Left ventricle myocardium inferior (tissue), 1 donor: Measurements from ENCODE around the gene KIF25. TPM values are rescaled to one million over a fixed set of nuclear protein-coding genes. Genes with fewer than 3 reads are reported as not detected.
A peak's percentile ranks its signal among the peaks of the same experiment; 100 is the strongest.

ENCODE experiments used
- DNase-seq: peaks from one replicate; pipeline ENCODE4 v3.0.0-alpha.2; 2020
- H3K27ac ChIP-seq: fragments of 200-600 bp; replicated peaks from 2 replicates; pipeline ENCODE4 v1.8.0; 2021
- H3K27me3 ChIP-seq: fragments of 200-600 bp; 2 replicates; pipeline ENCODE4 v1.8.0; 2021; ENCODE audit warnings: low read depth
- H3K36me3 ChIP-seq: fragments of 200-600 bp; 2 replicates; pipeline ENCODE4 v1.8.0; 2021
- H3K4me1 ChIP-seq: fragments of 200-600 bp; 2 replicates; pipeline ENCODE4 v1.8.0; 2021
- H3K4me3 ChIP-seq: fragments of 200-600 bp; 2 replicates; pipeline ENCODE4 v1.8.0; 2021; ENCODE audit warnings: mild to moderate bottlenecking, moderate library complexity
- H3K9me3 ChIP-seq: fragments of 200-600 bp; replicated peaks from 2 replicates; pipeline ENCODE4 v1.8.0; 2021
- intact Hi-C: fragments of 100-400 bp; cut with micrococcal nuclease; formaldehyde crosslinking; loops from one replicate; pipeline ENCODE4 v1.11.0; 2022
- total RNA-seq: library from RNA; stranded (reverse); fragmentation: NEBNext Ultra II Directional; extraction: Animal tissue kit (Norgen Biotek cat#: 25700); gene quantifications from one replicate; pipeline ENCODE4 v1.2.1, GENCODE V29; 2021
- TF ChIP-seq, protein P1 (sequence below): fragments of 200-600 bp; IDR thresholded peaks from 2 replicates; pipeline ENCODE4 v1.8.0; 2021; ENCODE audit warnings: antibody characterized with exemption, mild to moderate bottlenecking, borderline replicate concordance
- donor health status: DM: no; HTN: yes; CAD: no; lungs with severe emphysema.

The KIF25 gene
- total RNA-seq, 1 donor from 2014 or later = 0.22 TPM

GRCh38 chr6:168090064-168090690, 92.7 kb downstream of the KIF25 start:
- H3K9me3 ChIP-seq = no peaks in the 10 kb centered on the region
- DNase-seq = no peak
- H3K4me3 ChIP-seq = no peak overlapping the region
- no peaks in the 10 kb centered on the region for H3K27me3 ChIP-seq
- TF ChIP-seq, protein P1, sequence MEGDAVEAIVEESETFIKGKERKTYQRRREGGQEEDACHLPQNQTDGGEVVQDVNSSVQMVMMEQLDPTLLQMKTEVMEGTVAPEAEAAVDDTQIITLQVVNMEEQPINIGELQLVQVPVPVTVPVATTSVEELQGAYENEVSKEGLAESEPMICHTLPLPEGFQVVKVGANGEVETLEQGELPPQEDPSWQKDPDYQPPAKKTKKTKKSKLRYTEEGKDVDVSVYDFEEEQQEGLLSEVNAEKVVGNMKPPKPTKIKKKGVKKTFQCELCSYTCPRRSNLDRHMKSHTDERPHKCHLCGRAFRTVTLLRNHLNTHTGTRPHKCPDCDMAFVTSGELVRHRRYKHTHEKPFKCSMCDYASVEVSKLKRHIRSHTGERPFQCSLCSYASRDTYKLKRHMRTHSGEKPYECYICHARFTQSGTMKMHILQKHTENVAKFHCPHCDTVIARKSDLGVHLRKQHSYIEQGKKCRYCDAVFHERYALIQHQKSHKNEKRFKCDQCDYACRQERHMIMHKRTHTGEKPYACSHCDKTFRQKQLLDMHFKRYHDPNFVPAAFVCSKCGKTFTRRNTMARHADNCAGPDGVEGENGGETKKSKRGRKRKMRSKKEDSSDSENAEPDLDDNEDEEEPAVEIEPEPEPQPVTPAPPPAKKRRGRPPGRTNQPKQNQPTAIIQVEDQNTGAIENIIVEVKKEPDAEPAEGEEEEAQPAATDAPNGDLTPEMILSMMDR = no peak
- H3K27ac ChIP-seq = no peak overlapping the region
- peaks cover 24% of the 10 kb centered on the region for H3K4me1 ChIP-seq
- intact Hi-C loops = no loop called here
- no peaks in the 10 kb centered on the region for H3K36me3 ChIP-seq

GRCh38 chr6:168090706-168091105, 93.2 kb downstream of the KIF25 start:
- no peak overlapping the region for H3K27ac ChIP-seq
- DNase-seq = no peak
- H3K36me3 ChIP-seq = no peaks in the 10 kb centered on the region
- peaks cover 24% of the 10 kb centered on the region for H3K4me1 ChIP-seq
- H3K4me3 ChIP-seq = no peak overlapping the region
- H3K9me3 ChIP-seq = no peaks in the 10 kb centered on the region
- TF ChIP-seq, protein P1 = no peak
- no peaks in the 10 kb centered on the region for H3K27me3 ChIP-seq
- intact Hi-C loops = no loop called here

- Histone ChIP-seq H3K27me3 (no peaks in the 10 kb centered on the region), H3K27ac (no peak overlapping the region), H3K4me3 (no peak overlapping the region), H3K4me1 (peaks cover 24% of the 10 kb centered on the region), H3K36me3 (no peaks in the 10 kb centered on the region), H3K9me3 (no peaks in the 10 kb centered on the region)
- TF ChIP-seq, protein P1 = no peak
- intact Hi-C loops = no loop called here
- no peak for DNase-seq
These were observed 94.2 kb downstream of the KIF25 start for GRCh38 chr6:168091381-168092264.

DNA sequence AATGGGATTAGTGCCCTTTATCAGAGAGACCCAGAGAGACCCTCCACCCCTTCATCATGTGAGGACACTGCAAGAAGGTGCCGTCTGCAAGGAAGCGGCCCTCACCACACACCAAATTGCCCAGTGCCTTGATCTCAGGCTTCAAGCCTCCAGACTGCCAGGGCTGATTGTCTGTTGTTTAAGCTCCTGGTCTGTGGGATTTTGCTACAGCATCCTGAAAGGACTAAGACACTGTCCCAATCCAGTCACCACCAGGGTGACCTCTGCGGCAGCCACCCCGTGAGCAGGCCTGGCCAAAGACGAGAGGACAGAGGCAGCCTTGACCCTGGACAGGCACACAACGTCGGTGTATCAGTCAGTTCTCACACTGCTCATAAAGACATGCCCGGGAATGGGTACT, 95.1 kb downstream of the KIF25 start:
- Histone ChIP-seq H3K36me3 (no peaks in the 10 kb centered on the region), H3K27ac (no peak overlapping the region), H3K27me3 (no peaks in the 10 kb centered on the region), H3K9me3 (no peaks in the 10 kb centered on the region), H3K4me3 (no peak overlapping the region), H3K4me1 (peaks cover 31% of the 10 kb centered on the region)
- TF ChIP-seq, protein P1 = no peak
- no peak for DNase-seq
- intact Hi-C loops = no loop called here

GRCh38 chr6:168093071-168093505, 95.6 kb downstream of the KIF25 start:
- Histone ChIP-seq H3K4me1 (peaks cover 28% of the 10 kb centered on the region), H3K9me3 (no peaks in the 10 kb centered on the region), H3K4me3 (no peak overlapping the region), H3K36me3 (no peaks in the 10 kb centered on the region), H3K27me3 (no peaks in the 10 kb centered on the region), H3K27ac (no peak overlapping the region)
- intact Hi-C loops = no loop called here
- TF ChIP-seq, protein P1 = no peak
- peak; percentile 12 for DNase-seq
